Measurements from ENCODE around the gene ETV1.
A peak's percentile ranks its signal among the peaks of the same experiment; 100 is the strongest.
"Not testable (repeated sequence)": the region's sequence is repeated elsewhere in the genome, so short reads cannot be mapped to it uniquely, and the experiment has no call there.

Gene ETV1

DNA sequence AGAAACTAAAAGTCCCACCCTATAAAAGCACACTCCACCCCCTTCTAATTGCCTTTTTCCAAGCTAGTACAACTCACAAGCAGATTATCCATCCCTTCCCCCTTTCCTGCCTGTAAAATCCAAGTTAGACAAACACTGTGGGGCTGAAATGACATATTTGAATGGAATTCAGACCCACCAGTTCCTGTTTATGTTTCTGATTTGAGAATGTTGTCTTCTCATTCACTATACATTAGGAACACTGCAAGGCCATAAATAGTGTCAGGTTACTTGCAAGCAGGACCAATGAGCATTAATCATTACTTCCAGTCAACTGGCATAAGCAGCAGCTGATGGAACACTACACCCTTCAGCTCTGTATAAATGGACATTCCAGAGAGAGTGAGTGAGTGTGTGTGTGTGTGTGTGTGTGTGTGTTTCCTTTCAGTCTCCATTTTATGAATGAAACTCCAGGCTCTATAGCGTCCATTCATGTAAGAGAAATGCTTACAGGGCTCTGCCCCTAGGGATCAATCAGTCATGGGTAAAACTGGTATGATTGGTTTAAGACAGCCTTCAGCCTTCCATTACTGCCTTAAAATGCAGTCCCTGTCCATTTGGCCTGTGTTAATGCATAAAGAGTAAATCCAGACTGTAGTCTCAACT, 69.3 kb downstream of the ETV1 start:
- DNase-seq, result peak; percentile 90

DNA sequence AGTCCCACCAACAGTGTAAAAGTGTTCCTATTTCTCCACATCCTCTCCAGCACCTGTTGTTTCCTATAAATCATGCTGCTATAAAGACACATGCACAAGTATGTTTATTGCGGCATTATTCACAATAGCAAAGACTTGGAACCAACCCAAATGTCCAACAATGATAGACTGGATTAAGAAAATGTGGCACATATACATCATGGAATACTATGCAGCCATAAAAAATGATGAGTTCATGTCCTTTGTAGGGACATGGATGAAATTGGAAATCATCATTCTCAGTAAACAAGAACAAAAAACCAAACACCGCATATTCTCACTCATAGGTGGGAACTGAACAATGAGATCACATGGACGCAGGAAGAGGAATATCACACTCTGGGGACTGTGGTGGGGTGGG, 71.1 kb downstream of the ETV1 start:
- not testable (repeated sequence) for DNase-seq

DNA sequence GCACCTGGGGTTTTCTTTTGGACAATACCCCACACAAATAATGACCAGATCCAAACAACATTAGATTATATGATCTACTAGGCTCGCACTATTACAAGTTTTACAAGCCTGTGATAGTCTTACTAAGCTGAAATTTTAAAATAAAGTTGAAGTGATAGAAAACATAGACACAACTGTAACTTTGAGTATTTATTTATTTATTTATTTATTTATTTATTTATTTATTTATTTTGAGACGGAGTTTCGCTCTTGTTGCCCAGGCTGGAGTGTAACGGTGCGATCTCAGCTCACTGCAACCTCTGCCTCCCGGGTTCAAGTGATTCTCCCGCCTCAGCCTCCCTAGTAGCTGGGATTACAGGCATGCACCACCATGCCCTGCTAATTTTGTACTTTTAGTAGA, 72.4 kb downstream of the ETV1 start:
- DNase-seq, result not testable (repeated sequence)

DNA sequence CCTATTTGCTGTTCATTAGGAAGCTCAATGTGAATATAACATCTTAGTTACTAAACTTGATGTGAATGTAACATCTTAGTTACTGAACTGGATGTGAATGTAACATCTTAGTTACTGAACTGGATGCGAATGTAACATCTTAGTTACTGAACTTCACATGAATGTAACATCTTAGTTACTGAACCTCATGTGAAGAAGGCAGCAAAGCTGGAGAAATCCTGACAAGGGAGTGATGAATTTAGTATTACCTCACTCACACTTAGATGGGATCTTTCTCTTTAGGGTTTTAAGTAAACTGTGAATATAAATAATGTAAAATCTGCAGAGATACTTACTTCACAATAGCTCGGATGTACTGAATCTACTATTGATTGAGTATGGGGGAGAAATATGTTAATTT, 73.6 kb downstream of the ETV1 start:
- DNase-seq, result no peak

DNA sequence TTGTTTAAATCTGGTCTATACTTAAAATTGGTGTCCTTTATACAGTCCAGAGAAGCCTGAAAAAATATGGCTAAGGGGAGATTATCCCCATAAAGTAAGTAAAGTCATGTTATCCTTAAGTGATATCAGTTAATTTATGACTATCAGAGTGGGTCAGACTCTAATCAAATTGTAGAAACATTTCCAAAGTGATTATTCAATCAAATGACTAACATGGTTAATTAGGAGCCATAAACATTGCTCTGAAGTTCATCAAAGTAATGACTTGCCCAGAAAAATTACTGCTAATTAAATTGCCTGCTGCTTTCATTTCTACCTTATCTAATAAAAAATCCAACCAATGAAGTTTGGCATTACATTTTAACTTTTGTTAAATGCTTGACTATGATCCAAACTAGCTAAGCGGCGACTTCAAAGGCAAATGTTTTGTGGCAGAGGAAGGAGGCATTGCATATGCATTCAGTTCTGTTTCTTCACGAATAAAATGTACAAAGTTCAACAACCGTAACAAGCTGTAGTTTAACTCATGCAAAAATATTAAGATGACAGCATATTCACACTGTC, 76.7 kb downstream of the ETV1 start:
- no peak for DNase-seq

DNA sequence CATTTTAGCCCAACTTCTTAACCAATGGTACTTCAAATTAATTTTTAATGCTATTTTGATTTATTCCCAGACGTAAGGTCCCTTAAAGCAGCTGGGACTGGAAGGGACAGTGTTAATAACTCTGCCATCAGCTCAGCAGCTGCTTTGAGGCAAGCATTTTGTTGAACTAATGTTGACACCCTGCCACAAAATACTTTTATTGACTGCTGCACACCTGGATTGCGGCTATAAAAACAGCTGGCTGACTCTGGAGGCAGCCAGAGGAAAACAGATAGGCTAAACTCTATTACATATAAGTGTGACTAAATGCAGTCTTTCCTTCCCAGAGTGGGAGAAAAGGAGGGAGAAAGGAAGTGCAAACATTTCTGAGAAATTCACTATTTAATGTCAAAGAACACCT, 77.6 kb downstream of the ETV1 start:
- no peak for DNase-seq

DNA sequence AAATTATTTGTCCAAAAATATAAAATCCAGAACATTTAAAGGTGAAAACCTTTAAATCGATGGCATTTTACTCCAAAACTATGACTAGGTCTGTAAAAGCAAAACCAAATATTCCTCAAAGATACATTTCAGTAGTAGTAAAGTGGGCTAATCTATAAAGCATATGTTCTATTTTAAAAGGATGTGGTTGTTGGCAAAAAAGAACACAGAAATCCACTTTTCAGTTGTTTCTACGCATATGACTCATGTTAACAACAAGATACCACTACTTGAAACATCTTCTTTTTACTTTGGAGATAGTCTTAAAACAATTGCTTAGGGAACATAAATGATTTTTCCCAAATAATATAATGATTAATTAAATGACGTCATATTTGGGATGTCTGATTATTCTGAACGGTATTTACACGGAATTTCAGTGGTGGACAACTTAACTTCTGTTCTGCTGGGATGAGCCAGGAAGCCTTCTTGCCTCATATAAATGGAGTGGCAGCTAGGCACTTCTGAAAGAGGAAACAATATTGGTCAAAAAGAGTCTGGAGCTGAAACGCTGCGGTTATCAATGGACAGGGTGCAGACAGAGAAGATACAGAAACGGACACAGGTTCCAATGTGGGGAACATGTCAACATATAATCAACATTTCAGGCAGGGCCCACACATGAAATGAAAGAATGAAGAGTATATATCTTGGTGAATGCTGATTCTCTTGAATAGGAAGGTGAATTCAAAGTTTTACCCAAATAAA, 78.5 kb downstream of the ETV1 start:
- DNase-seq, result no peak

DNA sequence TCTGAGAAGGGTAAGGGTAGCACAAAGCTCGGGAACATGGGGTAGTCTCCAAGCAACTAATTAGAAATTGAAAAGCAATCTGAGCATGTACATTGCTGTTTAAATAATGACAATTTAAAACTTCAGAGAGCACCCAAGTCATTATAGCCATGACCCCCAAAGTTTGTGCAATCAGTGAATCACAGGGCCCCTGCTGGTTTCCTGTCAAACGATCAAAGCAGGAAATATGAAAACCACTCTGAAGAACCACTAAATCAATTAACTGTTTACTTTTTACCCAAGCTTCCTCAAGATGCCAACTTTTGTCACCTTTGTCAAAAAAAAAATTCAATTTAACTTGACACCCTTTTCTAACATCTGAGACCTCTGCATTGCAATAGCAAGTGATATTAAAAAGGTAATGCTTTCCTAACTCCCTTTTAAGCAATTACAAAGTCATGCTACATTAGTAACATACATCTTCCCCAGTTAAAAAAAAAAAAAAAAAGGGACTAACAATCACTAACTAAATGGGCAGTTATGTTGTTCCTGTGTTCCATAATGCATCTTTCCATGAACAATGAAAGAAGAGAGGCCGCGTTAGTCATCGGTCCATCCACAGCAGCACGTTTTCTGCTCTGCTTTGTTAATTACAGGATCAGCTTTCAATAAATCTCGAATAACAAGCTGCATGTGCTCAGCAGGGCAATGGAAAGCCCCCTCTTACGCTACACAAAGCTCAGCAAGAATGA, 80.6 kb downstream of the ETV1 start:
- DNase-seq, result no peak

DNA sequence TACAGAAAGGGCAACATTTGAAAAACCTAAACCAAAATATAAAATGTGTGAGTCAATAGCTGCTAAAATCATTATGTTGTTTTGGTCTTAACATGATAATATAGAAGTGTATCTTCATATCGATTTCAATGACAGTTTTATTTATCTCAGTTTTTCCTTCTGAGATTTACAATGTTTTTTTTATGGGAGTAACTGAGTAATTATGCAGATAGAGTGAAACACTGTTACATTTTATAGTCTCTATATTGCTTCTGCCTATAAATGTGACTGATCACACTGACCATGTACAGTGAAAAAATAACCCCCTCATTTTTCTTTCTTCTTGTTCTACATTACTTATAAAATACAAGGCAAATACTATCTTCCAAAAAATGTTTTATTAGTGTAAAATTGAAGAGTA, 81.6 kb downstream of the ETV1 start:
- DNase-seq, result no peak

DNA sequence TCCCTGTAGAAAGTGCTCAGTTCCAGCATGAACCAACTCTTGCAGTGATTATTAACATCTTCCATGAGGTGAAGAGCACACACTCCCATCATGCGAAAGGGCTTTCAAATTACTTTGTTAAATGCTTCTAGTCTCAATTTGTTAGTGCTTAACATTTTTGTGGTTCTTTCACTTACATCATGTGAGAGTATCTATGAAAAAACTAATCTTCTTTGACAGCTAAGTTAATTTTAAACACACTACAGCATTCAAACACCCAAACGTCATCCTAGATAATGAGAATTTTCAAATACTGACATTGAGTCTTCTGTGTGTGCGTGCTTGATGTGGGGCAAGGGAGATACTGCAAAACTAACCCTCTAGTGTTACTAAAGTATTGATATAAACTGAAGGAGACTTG, 84.8 kb downstream of the ETV1 start:
- no peak for DNase-seq

DNA sequence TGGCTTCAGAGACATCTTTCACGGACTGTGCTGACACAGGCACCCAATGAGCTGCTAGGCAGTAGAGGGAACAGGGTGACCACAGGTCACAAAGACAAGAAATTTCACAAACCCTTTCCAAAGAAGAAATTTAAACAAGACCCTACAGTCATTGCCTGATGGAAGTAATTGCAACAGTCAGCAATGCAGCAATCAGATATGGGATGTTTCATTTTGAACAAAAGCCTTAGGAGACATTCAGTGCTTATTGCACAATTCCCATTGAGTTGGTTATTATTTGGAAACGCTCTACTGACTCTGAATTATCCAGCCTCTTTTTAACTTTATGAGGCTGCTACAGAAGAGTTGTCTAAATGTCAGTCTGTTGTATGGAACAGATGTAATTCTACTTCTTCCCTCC, 85.5 kb downstream of the ETV1 start:
- DNase-seq, result no peak

DNA sequence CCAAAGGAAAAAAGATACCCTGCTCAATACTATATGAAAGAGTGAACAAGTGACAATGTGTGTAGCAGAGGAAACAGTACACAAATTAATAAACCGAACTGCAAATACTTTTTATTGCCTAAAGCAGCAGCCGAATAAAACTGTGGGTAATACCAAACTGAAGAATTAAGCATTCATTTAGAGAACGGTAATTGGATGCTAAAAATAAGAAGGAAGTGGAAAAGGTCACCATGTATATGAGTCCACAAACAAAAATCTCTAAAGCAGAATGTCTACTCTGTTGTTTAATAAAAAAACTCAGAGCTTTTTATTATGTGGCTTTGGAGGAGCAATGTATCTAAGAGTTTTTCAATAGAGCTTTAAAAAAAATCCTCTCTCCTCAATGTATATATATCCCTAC, 87.9 kb downstream of the ETV1 start:
- no peak for DNase-seq

DNA sequence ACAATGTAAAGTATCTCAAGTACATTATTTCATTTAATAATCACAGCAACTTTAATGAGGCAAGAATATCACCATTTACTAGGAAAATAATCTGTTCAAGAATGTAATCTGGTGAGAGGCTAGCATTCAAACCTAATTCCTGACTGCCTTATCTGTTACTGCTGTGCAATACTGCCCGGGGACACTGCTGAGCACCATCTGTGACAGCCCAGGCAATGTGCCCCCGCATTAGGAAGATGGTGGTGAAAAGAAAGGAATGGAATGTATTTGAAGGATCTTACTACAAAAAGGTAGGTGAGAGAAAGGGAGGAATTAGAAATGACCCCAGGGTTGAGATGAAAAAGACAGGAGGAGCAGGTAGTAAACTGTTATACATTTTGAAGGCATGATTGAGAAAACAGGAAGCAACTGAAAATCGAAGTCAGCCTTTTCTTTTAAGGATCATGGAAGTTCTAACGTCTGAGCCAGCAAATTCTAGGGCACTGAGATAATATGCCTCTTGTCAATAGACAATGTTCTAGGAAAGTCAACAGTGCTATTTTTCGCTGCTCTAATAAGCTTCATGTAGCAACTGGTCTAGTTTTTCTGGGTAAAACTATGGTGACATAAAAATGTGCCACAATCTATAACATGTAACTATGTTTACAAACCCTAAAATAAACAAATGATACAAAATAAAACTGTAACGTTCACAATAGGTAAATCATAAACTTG, 90.4 kb downstream of the ETV1 start:
- DNase-seq, result no peak

DNA sequence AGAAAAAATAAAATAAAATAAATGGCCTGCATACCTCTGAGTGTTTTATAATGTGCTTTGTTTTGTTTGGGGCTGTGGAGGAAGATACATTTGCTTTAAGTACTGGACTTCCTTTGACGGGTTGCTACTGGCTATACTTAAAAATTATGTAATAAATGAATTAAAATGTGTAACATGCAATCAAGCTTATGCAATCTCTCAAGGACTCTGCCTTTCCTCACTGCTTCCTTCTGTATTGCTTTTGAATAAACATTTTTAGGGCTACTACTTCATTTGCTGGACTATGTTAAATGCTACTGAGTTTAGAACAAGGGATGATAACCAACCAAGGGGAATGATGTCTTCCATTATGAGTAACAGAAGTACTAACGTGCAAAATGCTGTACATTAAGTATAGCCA, 91.6 kb downstream of the ETV1 start:
- DNase-seq, result no peak

DNA sequence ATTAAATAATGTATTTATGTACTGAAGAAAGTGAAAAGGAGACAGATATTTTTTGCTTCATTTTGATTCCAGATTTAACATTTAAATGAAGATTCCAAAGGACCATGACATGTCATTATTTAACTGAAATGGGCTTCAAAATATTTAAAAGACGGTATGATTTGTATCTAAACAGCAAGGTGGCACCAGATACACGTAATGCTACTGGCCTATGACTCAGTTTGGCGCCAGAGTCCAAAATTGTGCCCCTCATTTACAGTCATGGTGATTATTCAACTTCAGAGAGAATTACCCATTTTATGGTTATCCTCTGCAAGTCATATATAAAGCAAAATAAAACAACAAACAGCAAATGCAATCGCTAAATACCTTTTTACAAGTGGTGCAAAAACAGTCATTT, 94.5 kb downstream of the ETV1 start:
- no peak for DNase-seq

DNA sequence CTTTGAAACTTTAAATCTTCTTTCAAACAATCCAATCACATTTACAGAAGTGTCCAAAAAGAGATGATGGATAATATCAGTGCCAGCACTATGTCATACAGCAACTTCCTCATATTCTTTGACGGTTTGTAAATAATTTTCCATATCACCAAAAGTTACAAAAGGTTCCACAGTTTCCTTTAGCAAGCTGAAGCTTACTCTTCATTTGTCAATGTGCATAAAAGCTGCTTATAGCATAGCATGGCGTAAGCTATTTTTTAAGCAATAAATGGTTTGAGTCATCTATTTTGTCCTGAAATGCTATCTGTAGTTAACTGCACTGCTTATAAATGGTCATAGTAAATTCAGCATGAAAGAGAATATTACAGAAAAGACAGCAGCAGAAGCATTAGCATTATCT, 95.1 kb downstream of the ETV1 start:
- DNase-seq, result no peak

DNA sequence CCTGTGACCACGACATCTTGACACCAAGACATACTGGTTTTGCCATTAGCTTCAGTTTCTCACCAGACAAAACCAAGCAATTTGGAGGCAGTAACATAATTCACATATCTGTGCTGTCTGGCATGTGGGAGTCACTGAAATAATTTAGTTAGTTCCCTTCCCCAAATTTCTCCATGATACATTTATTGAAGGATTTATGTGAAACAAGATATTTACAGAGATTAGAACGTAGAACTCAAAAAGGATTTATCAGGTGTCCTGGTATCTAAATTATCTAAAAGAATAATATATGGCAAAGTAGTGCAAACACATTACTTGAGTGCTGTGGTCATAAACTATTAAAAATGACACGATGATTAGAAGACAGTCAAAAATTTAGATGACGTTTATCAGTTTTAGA, 98.7 kb downstream of the ETV1 start:
- DNase-seq, result no peak

DNA sequence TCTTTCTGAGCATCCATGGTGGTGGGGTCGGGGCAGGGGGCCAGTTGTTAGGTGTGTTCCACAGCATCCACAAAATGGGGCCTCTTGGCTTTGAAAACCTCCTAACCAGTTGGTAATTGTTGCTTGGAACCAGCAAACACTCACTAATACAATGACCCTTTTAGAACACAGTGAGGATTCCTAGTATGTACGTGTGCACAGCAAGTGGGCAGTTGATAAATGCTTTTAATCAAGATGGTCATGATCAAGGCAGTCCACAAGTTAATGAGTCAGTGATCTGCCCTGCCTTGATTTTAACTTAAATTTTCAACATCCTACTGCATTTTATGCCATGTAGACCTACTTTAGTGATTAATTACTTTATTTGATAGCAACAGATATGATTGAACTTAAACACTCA, 103.1 kb downstream of the ETV1 start:
- DNase-seq, result no peak

DNA sequence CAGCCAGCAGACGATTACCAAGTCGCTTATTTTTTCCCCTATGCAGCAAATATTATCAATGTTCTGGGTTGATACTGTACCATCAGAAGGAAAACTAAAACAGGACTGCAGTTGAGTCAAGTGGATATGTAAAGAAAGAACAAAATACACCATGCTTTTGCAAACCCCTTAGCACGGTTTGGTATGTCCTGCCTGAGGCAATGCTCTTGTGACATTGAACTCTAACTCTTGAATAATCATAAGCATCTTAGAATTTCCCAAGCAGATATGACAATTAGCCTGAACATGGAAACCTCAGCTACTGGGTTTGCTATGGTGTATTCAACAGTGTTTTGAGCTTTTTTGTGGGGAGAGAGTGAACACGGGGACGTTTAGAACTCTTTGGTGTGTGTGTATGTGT, 107.4 kb downstream of the ETV1 start:
- DNase-seq, result no peak

DNA sequence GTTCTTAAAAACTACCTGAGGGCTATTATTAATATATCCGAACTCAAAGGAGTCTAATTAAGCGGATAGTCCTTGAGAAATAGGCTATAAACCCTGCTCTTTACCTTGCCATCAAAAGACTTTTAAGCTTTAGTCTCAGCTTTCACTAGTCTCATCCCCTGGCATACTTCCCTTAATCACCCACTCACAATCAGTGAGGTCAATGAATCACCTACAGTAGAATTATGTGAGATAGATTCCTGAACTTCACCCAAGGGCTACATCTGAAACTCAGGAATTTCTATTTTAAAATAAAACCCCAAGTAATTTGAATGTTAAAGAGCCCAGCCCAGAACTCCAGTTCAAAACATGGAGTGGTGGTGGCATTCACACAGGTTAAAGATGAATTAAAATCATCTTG, 108.7 kb downstream of the ETV1 start:
- no peak for DNase-seq

DNA sequence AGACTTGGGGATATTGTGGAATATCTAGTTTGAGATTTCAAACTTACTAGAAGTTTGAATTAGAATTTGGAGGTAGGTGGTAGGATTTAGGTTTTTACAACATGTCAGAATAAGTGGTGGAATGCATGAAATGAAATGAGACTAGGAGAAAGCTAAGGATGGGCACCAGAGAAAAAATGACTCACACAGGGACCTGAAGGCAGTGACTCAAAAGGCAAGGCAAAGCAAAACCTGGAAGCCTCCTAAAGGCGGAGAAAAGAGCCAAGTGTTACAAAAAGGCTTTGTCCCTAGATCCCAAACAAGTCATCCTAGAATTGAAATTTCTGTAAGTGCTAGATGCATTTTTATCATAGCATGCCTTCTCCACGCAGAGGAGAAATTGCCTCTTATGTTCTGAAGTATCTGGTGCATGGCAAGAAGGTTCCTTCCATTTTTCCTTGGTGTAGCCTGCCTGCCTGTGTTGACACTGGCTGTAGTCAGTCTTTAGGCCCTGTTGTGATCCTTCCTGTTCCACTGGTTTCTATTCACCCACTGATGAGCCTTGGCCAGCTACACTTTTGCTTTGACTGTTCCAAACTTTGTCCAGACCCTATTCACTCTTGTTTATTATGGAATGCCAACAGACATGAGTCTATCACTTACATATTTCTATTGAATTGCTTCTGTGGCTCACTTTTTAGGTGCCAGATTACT, 109.3 kb downstream of the ETV1 start:
- no peak for DNase-seq

DNA sequence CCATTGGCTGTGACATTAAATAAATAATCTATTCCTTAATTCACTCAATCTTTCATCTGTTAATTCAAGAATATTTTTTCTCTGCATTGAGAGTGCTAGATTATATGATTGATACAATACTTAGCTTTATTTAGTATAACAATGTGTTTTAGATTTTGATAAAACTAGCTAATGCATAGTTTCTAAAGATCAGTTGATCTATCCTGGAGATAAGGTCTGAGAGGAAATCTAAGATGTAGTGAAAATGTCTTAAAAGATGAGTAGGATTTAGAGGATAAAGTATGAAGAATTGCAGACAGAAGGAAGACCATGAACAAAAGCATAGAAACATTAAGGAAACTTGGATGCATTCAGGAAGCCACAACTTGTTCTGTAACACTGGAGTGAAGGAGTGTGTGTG, 110.3 kb downstream of the ETV1 start:
- no peak for DNase-seq

DNA sequence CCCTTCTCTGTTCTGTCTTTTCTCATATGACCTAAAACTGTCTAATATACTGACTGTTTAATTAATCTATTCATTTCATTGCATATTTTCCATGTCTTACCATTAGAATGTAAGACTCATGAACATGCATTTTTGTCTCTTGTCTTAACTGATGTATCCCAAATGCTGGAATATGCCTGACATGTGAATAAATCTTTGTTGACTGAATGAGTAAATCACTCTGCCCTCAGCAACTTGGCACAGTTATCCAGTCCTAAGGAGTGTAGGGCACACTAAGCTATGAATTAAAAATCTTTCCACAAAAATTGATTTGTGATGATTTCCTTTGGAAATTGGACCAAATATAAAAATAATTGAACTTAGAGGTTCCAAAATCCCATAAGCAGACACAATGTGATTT, 111.3 kb downstream of the ETV1 start:
- DNase-seq, result no peak

All from femur (tissue), 1 donor.